Activated naive CD4-positive, alpha-beta T cell treated with anti-CD3 and anti-CD28 coated beads, Interleukin-2, amount 10 ng/mL, durations not matched to agents 7 days and 5 days (primary cell): Measurements from ENCODE around the gene EPS15.
"Not testable (repeated sequence)": the region's sequence is repeated elsewhere in the genome, so short reads cannot be mapped to it uniquely, and the experiment has no call there.

Experiments used
- CTCF ChIA-PET: fragments of 350-600 bp; sonication (Branson Sonifier 250); formaldehyde crosslinking; loops from one replicate; lab custom pipeline; 2021; ENCODE audit warnings: antibody characterized with exemption; lab: Charles Lee
- DNase-seq: peaks from one replicate; pipeline ENCODE4 v3.0.0-alpha.2; 2020
- H3K27ac Mint-ChIP-seq: one replicate; pipeline ENCODE4 v1.8.0; 2021; ENCODE audit warnings: mild to moderate bottlenecking, moderate library complexity, mixed read lengths
- H3K27me3 Mint-ChIP-seq: one replicate; pipeline ENCODE4 v1.8.0; 2021; ENCODE audit warnings: mild to moderate bottlenecking, mixed read lengths
- H3K36me3 Mint-ChIP-seq: one replicate; pipeline ENCODE4 v1.8.0; 2021; ENCODE audit warnings: mixed read lengths
- H3K4me1 Mint-ChIP-seq: one replicate; pipeline ENCODE4 v1.8.0; 2021; ENCODE audit warnings: mixed read lengths
- H3K4me3 Mint-ChIP-seq: one replicate; pipeline ENCODE4 v1.8.0; 2021; ENCODE audit warnings: mild to moderate bottlenecking, moderate library complexity, mixed read lengths
- H3K9me3 Mint-ChIP-seq: one replicate; pipeline ENCODE4 v1.8.0; 2021; ENCODE audit warnings: mixed read lengths

EPS15 gene

DNA sequence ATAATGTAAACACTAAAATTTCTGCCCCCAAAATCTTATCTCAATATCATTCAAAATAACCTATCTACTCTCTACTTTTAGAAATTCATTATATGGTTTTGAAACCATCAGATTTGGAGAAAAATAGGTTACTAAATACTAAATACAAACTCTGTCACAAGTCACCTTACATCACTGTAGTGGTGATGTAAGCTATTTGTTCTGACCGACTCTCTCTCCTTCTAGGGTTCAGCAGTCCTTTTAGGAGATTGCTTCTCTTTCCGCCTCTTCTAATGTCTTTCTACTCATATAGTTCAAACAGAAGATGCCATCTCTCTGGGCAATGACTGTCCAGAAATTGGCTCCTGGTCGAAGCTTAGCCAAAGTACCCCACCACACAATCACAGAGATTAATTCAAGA lies 93.1 kb downstream of the EPS15 start:
- Mint-ChIP-seq H3K27me3 (no peaks in the 10 kb centered on the region), H3K9me3 (no peaks in the 10 kb centered on the region), H3K36me3 (peaks cover 36% of the 10 kb centered on the region), H3K4me3 (no peak overlapping the region), H3K27ac (no peak overlapping the region), H3K4me1 (peaks cover 13% of the 10 kb centered on the region)
- CTCF ChIA-PET = interaction anchor here (0.9 kb wide), 1 partner anchor 9 kb away, joined by 3 read pairs; no protein-coding TSS in a partner anchor
- DNase-seq = no peak

DNA sequence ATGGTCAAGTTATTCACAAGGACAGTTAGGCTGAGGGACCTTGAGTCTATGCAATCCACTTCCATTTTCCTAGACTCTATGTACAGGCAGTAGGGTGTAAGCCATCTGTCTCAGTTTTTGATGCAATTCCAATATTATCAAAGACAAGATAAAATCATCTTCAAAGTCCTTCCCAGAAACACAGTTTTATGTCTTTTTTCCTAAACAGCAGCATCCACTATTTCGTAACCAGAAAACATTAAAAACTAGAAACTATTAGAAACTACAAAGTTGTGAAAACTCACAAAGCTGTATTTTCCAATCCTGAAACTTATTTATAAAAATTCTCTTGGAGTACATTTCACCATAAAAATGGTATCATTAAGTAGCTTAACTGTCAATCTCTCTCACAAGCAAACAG lies 93.8 kb downstream of the EPS15 start:
- DNase-seq = no peak
- Mint-ChIP-seq H3K27ac (no peak overlapping the region), H3K27me3 (no peaks in the 10 kb centered on the region), H3K9me3 (no peaks in the 10 kb centered on the region), H3K4me3 (no peak overlapping the region), H3K4me1 (peaks cover 7% of the 10 kb centered on the region), H3K36me3 (peaks cover 42% of the 10 kb centered on the region)
- CTCF ChIA-PET = interaction anchor here (0.9 kb wide), 1 partner anchor 8 kb away, joined by 3 read pairs; no protein-coding TSS in a partner anchor

DNA sequence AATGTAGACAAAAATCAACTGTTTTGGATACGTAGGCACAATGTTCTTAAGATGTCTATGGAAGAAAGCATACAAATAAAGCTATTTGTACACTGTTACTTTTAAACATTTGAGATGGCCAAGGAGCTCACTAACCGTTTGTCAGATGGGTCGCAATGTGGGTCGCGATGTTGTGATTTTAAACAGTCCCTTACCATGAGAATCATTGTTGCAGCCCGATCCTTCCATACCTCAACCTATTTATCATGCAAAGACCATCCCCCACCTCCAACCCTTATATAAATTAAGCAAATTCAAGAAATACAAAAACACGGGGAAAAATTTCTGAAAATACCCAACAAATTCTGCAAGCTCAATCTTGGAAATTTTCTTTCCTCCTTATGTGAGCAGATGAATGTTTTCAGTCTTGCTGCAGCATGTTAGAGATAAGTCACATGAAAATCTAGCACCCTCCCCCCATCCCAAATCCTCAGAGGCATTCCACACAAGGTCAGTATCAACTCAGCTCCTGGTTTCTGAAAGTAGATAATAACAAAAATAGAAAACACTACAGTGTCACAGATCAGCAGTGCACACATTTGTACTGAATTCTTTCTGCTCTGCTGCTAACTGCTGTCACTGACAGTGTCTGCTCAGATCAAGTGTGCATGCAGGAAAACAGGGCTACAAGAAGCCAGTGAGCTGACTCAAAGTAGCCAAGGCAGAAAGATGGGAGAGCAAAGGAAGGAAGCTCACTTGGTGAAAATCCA lies 95.8 kb downstream of the EPS15 start:
- no peak overlapping the region for H3K4me3 Mint-ChIP-seq
- H3K36me3 Mint-ChIP-seq = peaks cover 42% of the 10 kb centered on the region
- no peak for DNase-seq
- H3K27ac Mint-ChIP-seq = no peak overlapping the region
- H3K4me1 Mint-ChIP-seq = no peaks in the 10 kb centered on the region
- no peaks in the 10 kb centered on the region for H3K9me3 Mint-ChIP-seq
- H3K27me3 Mint-ChIP-seq = no peaks in the 10 kb centered on the region
- CTCF ChIA-PET = no interaction called here

DNA sequence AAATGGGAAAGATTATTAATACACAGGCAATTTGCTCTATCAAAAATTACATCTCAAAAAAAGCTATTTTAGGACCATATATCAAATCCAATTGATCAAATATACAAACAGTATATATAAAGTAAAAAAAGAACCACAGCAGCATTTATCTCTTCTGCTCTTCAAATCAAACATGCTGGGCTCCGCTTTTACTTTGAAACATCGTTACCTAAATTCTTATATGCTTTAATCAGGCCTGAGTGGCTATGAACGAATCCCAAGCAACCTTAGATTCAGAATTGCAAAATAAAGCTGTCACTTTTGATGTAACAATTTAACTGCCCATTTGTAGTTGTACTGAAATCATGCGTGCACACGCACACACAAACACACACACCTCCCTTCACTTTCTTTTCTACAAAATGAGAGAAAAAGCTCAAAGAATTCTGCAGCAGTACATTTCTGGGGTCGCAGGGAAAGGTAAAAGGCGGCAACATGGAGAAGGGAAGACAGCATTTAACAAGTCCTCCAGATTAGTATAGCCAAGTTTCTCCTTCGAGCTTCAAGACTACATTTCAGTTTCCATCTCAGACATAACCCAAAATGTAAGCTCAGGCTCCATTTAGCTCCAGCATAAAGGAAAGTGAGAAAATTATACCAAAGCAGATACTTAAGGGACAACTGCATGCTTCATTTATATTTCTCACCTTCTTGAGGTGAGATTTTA lies 96.5 kb downstream of the EPS15 start:
- no peaks in the 10 kb centered on the region for H3K9me3 Mint-ChIP-seq
- no peak overlapping the region for H3K4me3 Mint-ChIP-seq
- no peak overlapping the region for H3K27ac Mint-ChIP-seq
- H3K27me3 Mint-ChIP-seq = no peaks in the 10 kb centered on the region
- no peaks in the 10 kb centered on the region for H3K4me1 Mint-ChIP-seq
- H3K36me3 Mint-ChIP-seq = peaks cover 42% of the 10 kb centered on the region
- CTCF ChIA-PET = no interaction called here
- no peak for DNase-seq

DNA sequence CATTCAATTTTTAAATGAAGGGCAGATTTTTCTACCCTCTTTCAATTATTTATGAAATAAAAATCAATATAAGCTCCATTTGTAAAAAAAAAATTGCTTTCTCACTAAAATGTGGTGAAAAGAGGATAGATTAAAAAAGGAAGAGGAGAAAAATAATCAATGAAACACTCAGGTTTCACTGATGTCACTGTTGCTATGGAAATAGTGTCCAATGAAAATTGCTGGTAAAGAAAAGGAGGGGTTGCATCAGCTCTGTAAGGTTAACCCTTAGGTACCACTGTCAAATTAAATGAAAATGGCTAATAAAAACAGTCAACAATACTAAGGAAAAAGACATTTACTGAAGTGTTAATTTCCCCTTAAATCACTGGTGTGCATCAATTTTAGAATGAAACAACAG lies 97.1 kb downstream of the EPS15 start:
- no peak overlapping the region for H3K4me3 Mint-ChIP-seq
- H3K27me3 Mint-ChIP-seq = no peaks in the 10 kb centered on the region

DNA sequence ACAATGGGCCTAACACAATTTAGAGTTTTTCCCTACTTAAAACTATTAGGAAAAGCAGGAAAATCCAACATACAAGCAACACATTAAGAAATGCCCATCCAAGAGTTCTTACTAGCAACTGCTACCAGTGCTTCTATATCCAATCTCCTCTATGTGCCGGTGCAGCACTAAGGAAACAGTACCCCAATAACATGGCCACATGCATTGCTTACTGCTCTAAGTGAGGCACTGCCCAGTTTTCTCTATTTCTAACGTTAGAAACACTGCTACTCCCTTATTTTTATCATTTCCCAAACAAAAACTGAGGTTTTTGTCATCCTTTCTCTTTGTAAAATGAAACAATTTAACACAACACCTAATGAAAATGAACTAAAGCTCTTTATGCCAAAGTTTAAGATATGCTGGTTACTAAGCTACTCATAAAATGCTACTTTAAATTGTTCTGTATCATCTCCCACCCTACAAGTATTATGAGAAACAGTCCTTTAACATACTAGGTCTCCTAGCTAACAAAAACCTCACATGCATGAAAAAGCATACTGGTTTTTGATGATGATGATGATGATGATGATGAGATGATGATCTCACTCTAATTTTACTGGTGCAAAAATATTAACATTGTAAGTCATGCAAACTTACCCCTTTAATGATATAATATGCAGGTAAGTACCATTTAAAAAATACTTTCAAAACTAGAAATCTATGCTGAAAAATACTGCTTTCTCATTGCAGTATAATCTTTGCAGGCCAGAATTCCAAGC lies 98.0 kb downstream of the EPS15 start:
- Mint-ChIP-seq H3K9me3 (no peaks in the 10 kb centered on the region), H3K27me3 (no peaks in the 10 kb centered on the region), H3K27ac (no peak overlapping the region), H3K36me3 (peaks cover 38% of the 10 kb centered on the region), H3K4me1 (no peaks in the 10 kb centered on the region), H3K4me3 (no peak overlapping the region)
- CTCF ChIA-PET = no interaction called here
- DNase-seq = no peak

More for the DNA sequence above, 97.1 kb downstream of the EPS15 start:
- no peaks in the 10 kb centered on the region for H3K4me1 Mint-ChIP-seq
- no peaks in the 10 kb centered on the region for H3K9me3 Mint-ChIP-seq
- no peak for DNase-seq
- peaks cover 38% of the 10 kb centered on the region for H3K36me3 Mint-ChIP-seq
- H3K27ac Mint-ChIP-seq = no peak overlapping the region
- CTCF ChIA-PET = no interaction called here

DNA sequence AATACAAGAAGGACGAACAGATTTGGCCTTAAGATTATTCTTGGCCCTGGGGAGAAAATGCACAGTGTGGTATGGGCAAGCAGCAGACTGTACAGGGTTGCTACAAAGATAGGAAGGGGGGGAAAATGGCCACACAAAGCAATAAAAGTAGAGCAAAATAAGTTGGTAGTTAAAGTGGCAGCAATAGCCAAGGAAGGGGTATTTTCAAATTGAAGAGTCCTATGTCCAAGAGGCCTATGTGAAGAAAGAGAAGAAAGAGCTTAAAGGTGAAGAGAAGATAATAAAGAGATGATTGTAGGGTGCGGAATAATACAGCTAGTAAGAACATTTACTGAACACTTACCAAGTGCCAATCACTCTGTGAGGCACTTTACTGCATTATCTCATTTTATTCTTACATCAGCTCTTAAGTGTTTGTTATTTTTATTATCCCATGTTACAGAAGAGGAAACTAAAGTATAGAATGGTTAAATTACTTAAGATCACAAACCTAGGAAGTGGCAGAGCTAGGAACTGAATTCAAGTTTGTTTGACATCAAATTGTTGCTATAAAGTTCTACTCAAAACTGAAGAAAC lies 100.6 kb downstream of the EPS15 start:
- H3K4me3 Mint-ChIP-seq = no peak overlapping the region
- peaks cover 33% of the 10 kb centered on the region for H3K36me3 Mint-ChIP-seq
- DNase-seq = no peak
- H3K27me3 Mint-ChIP-seq = no peaks in the 10 kb centered on the region
- no peaks in the 10 kb centered on the region for H3K4me1 Mint-ChIP-seq
- CTCF ChIA-PET = no interaction called here
- no peak overlapping the region for H3K27ac Mint-ChIP-seq
- H3K9me3 Mint-ChIP-seq = no peaks in the 10 kb centered on the region

DNA sequence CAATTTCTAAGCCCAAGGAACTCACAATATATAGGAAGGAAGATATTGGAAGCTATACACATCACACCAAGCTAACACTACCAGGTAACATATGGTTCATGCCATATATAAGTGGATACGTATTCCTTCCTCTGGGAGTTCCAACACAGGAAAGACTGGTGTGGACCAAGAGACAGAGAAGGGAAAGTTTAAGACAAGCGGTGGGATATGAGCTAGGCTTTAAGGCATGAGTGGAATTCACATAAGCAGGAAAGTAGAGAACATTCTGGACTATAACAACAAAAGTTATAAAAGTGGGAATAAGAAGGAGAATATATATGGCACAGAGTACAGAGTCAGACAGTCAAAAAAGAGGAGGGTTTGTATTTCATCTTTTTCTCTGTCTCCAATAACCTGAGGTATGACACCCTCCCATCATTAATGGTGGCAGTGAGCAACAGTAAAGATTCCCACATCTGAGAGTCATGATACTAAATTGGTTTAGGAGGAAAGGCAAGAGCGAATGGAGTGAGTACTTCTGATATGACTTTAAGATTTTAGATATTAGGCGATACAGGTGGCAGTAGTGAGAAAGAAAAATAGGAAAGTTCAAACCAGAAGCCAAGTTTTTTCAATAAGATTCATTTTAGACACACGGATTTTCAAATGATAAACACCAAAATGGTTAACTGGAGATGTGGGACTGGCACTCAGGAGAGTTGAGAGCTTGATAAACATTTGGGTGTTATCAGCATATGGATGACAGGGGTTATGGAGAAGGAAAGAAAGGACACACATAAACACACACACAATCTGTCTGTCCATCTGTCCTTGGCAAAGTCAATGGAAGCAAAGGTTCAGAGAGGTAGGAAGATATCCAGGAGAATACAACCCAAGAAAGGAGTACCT lies 101.3 kb downstream of the EPS15 start:
- no peaks in the 10 kb centered on the region for H3K27me3 Mint-ChIP-seq
- H3K4me3 Mint-ChIP-seq = no peak overlapping the region
- no peak overlapping the region for H3K27ac Mint-ChIP-seq
- H3K4me1 Mint-ChIP-seq = no peaks in the 10 kb centered on the region
- no peak for DNase-seq
- H3K9me3 Mint-ChIP-seq = no peaks in the 10 kb centered on the region
- CTCF ChIA-PET = interaction anchor here (1.1 kb wide), 1 partner anchor 8 kb away, joined by 3 read pairs; no protein-coding TSS in a partner anchor
- peaks cover 33% of the 10 kb centered on the region for H3K36me3 Mint-ChIP-seq

DNA sequence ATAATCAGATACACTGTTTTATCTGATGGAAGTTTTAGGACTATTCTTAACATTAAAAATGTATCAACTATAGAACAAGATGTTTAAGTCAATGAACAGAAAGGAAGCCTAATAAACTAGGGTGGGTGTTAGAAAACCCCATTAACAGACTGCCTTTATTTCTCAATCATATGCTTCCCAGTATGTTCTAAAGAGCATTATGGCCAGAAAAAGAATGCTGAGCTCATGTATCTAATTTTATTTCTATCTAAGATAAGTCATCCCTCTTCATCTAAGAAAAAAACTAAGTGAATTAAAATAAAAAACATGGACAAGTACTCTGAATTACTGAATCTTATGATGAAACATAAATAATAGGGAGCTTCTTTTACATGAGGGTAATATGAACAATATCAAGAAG lies 102.2 kb downstream of the EPS15 start:
- Mint-ChIP-seq H3K36me3 (peaks cover 37% of the 10 kb centered on the region), H3K4me1 (no peaks in the 10 kb centered on the region), H3K4me3 (no peak overlapping the region), H3K9me3 (no peaks in the 10 kb centered on the region), H3K27me3 (no peaks in the 10 kb centered on the region), H3K27ac (no peak overlapping the region)
- DNase-seq = no peak
- CTCF ChIA-PET = interaction anchor here (1.1 kb wide), 1 partner anchor 9 kb away, joined by 3 read pairs; no protein-coding TSS in a partner anchor

DNA sequence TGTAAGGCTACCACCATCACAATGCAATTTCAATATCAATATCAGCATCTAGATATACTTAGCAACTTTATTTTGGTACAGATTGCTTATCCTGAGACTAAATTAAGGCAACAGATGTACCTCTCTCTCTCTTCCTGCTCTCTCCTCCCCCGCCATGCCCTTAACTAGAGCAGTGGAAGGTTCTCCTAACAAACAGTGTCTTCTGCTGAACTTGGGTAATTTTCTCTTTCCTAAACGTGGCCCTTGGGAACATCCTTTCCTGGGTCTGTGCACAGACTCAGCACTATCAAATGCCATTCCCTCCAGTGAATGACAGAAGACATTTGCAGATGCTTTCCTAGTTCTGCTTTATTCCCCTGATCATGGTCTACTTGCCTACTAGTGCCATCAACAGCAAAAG lies 103.1 kb downstream of the EPS15 start:
- Mint-ChIP-seq H3K27me3 (no peaks in the 10 kb centered on the region), H3K27ac (no peak overlapping the region), H3K36me3 (peaks cover 35% of the 10 kb centered on the region), H3K4me3 (no peak overlapping the region), H3K4me1 (no peaks in the 10 kb centered on the region), H3K9me3 (no peaks in the 10 kb centered on the region)
- no peak for DNase-seq
- CTCF ChIA-PET = no interaction called here

DNA sequence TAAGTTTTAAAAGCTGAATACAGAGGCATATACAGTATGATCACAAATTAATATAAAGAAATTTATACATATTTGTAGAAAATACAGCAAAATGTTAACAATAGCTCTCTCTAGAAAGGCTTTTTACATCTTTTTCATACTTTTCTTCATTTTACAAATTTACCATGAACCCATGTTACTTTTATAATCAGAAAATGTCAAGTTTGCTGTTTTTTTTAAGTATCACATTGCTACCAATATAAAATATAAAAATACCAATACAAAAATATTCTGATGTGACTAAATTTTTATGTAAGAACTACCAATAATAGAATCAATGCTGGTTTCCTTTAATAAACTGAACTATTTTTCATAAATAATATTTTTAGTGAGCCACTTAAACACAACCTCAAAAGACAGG lies 104.3 kb downstream of the EPS15 start:
- Mint-ChIP-seq H3K27me3 (no peaks in the 10 kb centered on the region), H3K9me3 (no peaks in the 10 kb centered on the region), H3K27ac (no peak overlapping the region), H3K36me3 (peaks cover 27% of the 10 kb centered on the region), H3K4me1 (no peaks in the 10 kb centered on the region), H3K4me3 (no peak overlapping the region)
- no peak for DNase-seq
- CTCF ChIA-PET = no interaction called here

DNA sequence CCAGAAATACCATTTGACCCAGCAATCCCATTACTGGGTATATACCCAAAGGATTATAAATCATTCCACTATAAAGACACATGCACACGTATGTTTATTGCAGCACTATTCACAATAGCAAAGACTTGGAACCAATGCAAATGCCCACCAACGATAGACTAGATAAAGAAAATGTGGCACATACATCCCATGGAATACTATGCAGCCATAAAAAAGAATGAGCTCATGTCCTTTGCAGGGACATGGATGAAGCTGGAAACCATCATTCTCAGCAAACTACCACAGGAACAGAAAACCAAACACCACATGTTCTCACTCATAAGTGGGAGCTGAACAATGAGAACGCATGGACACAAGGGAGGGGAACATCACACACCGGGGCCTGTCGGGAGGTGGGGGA lies 107.2 kb downstream of the EPS15 start:
- CTCF ChIA-PET, H3K27ac Mint-ChIP-seq, DNase-seq, H3K4me3 Mint-ChIP-seq, H3K27me3 Mint-ChIP-seq, H3K9me3 Mint-ChIP-seq, H3K4me1 Mint-ChIP-seq: not testable (repeated sequence)
- peaks cover 23% of the 10 kb centered on the region for H3K36me3 Mint-ChIP-seq

DNA sequence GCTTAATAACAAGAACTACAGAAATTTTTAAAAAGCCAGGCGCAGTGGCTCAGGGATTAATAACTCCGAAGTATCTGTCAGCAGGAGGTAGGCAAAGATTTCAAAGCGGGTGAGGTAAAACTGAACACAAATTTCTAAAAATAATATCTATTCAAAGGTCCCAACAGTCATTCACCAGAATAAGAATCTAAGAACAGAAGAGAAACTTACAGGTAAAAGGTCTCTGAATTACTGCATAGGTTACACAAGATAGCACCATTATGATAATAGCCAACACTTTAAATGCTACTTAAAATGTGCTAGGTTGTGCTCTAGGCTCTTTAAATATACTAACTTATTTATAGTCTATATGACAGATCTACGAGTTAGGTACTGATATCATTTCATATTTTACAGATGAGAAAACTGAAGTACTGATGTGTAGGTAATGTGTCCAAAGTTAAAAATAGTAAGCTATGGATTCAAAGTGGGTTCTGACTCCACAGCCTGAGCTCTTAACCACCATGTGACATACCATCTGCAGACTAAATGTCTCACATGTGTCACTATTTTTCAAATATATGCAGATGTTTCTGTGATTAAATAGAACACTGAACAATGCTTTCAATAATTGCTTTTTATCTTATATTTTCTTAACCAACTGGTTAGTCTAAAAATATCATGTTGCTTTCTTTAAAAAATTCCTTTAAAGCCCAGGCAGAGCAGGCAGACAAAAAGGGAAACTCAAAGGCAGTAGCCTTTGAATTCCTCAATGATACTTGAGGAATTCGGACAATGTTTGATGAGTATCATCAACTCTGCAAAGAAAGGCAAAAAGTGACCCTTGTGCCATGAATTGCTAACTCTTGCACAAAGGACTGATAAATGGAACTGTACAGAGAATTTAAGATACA lies 108.3 kb downstream of the EPS15 start:
- no peaks in the 10 kb centered on the region for H3K4me1 Mint-ChIP-seq
- no peak overlapping the region for H3K27ac Mint-ChIP-seq
- no peak for DNase-seq
- H3K4me3 Mint-ChIP-seq = no peak overlapping the region
- no peaks in the 10 kb centered on the region for H3K9me3 Mint-ChIP-seq
- no peaks in the 10 kb centered on the region for H3K27me3 Mint-ChIP-seq
- peaks cover 27% of the 10 kb centered on the region for H3K36me3 Mint-ChIP-seq
- CTCF ChIA-PET = no interaction called here
